Hypothalamus (tissue), 51 donors: ENCODE data around the gene TUBA1B.
"Not testable (repeated sequence)": the region's sequence is repeated elsewhere in the genome, so short reads cannot be mapped to it uniquely, and the experiment has no call there.

Experiments
- DNase-seq, 51 donors: peaks; one replicate each; lab custom pipeline; 2025; lab: John Stamatoyannopoulos, UW

TUBA1B gene

DNA sequence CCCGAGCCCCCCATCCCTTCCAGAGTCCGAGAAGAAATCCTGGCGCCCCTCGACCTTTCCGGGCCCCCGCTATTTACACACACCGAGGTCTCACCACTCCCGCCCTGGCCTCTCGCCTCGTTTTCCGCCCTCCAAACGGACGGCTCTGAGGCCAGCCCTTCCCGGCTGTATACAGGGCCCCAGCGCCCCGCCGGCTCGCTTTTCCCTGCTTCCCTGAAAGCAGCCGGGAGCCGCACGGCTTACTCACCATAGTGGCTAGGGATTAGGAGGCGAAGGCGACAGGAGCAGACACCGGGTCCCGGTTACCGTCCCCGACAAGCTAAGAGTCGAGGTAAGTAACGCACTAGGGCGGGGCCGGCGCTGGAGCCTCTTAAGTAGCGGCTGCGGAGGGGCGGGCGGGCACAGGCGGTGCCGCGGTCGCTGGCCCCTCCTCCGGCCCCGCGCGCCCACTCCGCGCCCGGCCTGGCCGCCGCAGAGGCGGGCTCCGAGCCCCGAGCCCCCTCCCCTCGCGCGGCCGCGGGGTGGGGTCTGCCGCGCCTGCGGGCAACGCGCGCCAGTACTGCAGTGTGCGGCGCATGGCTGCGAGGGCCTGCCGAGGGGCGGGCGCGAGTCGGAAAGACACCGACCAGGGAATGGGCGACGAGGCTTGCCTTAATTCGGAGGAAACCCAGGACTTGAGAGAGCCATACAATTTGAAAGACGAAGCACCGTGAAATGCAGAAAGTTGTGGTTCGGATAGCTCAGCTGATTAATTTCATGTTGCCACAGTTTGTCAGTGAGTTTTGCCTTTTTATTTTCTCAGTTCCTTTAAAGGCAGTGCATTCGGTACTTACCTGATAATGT, at the start of gene TUBA1B:
TSS of gene TUBA1B (minus strand) at position 345 of the 843 bp plus-strand sequence. CDS start at position 250, 95 bp downstream.
- DNase-seq = peak; percentile 44 to 95 (median 85)

DNA sequence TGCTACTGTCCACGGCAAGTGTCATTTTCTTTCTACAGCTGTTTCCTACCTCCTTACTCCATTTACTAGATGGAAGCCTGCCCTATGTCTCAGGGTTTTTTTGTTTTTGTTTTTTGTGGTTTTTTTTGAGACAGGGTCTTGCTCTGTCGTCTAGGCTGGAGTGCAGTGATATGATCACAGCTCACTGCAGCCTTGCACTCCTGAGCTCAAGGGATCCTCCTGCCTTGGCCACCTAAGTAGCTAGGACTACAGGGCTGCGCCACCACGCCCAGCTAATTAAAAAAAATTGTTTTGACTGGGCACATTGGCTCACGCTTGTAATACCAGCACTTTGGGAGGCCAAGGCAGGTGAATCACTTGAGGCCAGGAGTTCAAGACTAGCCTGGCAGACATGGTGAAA, 43.0 kb upstream of the TUBA1B start:
- DNase-seq = no peak

DNA sequence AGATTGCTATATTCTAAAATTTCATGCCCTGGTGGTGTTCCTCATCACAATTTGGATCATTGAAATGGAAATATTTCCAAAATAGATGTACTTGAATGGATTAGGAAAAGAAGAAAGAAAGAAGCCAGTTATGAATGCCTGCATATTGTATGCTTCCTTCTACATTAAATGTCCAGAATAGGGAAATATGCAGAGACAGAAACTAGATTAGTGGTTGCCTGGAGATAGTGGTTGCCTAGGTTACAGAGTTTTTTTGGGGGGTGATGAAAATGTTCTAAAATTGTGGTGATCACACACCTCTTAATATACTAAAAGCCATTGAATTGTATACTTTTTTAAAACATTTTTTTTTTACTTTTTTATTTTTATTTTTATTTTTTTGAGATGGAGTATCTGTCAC, 39.7 kb upstream of the TUBA1B start:
- peak in 1 of 51 donors; percentile 20 for DNase-seq

DNA sequence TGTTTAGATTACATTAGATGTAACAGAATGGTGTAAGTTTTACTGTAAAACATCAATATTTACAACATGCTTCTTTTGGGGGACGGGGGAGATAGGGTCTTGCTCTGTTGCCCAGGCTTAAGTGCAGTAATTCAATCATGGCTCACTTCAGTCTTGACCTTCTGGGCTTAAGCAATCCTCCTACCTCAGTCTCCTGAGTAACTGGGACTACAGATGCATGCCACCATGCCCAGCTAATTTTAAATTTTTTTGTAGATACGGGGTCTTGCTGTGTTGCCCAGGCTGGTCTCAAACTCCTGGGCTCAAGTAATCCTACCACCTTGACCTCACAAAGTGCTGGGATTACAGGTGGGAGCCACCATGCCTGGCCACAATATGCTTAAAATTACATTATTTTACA, 33.9 kb upstream of the TUBA1B start:
- no peak for DNase-seq

DNA sequence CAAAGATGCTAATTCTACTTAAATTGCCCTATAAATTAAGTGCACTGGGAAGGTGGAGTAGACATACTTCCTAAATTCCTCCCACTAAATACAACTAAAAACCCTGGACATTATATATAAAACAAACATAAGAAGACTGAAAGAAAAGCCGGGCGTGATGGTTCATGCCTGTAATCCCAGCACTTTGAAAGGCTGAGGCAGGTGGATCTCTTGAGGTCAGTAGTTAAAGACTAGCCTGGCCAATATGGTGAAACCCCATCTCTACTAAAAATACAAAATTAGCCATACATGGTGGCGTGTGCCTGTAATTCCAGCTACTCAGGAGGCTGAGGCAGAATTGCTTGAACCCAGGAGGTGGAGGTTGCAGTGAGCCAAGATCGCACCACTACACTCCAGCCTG, 30.7 kb upstream of the TUBA1B start:
- DNase-seq = not testable (repeated sequence)

DNA sequence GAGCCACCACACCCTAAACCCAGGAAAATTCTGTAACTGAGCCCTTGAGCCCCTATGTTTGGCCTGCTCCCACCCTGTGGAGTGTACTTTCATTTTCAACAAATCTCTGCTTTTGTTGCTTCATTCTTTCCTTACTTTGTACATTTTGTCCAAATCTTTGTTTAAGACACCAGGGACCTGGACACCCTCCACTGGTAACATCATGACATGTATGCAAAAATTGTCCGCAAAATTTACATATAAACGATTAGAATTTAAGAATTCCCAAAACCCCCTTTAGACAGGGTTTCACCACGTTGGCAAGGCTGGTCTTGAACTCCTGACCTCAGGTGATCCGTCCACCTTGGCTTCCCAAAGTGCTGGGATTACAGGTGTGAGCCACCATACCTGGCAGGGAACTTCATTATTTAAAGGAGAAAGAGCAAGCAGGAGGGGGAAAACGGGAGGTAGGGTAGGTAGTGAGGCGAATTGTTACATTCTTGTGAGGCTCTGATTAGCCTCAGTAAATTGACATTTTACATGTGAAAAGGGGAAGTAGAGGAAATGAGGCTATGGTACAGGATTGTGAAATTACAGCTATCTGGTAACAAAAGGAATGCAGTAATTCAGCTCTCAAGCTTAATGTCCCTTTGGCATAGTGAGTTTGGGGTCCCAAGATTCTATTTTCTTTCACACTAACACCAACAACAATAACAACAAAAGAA, 30.0 kb upstream of the TUBA1B start:
- no peak for DNase-seq

DNA sequence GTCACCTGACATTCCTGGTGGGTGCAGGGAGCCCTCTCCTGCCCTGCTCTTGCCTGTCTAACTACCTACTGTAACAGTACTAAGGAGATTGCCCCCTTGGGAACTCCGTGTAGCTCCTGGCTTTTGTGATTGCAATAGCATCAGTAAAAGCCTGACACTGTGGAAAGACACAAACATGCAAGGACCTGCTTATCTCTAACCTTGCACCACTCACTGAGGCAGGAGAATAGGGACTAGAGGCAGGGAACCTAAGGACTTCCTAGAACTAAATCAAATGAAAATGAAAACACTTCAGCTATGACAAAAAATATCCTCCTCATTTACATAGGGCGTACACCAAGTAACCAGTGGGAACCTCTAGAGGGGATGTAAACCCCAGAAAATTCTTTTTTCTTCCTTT, 29.2 kb upstream of the TUBA1B start:
- DNase-seq = no peak

DNA sequence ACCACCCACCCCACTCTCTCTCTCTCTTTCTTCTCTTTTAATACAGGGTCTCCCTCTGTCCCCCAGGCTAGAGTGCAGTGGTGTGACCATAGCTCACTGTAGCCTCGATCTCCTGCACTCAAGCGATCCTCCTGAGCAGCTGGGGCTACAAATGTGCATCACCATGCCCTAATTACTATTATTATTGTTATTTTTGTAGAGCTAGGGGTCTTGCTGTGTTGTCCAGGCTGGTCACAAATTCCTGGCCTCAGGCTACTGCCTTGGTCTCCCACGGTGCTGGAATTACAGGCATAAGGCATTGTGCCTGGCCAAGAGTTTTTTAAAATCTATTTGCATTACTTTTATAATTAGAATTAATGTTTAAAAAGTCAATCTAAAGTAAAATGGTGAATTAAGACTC, 23.0 kb upstream of the TUBA1B start:
- no peak for DNase-seq

DNA sequence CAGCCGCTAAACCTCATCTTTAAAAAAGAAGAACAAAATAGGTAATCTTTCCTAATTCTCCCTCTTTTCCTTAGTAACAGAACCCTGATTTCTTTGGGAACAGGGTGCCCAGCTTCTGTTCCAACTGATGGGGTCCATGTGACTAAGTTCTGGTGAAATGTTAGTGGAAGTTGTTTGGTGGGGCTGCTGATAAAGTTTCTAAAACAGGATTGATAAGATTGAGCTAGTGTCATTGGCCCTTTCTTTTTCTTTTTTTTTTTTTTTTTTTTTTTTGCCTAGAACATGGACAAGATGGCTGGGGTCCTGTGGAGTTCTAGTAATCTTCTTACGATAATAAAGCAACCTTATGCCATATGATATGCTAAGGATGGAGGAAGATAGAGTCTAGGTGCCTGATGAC, 16.2 kb upstream of the TUBA1B start:
- DNase-seq = no peak

DNA sequence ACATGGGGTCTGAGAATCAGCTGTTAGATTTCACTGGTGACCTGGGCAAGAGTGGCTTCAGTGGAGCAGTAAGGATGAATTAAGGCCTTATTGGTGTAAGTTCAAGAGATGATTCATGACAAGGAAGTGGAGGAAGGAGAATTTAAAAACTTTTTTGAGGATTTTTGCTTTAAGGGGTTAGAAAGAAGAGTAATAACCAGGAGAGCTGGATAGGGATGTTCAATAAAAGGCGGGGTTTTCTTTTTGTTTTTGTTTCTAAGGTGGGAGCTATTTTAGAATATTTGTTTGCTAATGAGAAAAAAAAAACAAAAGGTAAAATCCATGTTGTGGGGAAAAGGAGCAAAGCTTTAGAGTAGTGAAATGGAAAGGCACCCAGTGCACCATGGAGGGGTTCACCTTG, 15.2 kb upstream of the TUBA1B start:
- no peak for DNase-seq

DNA sequence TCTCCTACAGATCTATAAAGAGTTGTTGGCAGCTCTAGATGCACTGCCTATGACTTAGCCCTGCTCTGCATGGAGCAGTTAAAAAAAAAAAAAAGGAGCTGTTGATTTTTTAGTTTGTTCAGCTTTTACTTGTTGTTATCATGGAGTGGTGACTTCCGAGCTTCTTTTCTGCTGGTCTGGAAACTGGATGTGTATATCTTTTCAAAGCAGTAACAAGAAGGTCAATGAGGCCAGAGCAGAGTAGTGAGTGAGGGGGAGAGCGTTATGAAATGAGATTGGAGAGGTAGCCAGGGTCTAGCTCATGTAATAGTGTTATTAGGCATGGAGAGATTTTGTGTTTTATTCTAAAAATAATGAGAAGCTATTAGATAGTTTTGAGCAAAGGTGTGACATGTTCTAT, 13.2 kb upstream of the TUBA1B start:
- DNase-seq = no peak

DNA sequence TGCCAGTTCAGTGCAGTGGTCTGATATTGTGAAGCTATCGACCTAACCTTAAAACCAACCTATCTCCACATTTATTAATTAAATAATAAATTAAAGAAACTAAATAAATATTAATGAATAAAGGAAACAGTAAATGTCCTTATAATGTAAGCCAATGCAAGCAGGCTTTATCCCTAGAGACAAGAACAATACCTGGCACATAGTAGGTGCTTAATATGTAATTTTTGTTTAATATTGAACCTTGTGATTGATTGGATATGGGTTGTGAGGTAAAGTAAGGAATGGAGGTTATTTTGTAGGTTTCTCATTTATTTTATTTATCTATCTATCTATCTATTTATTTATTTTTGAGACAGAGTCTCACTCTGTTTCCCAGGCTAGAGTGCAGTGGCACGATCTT, 7.8 kb upstream of the TUBA1B start:
- no peak for DNase-seq

DNA sequence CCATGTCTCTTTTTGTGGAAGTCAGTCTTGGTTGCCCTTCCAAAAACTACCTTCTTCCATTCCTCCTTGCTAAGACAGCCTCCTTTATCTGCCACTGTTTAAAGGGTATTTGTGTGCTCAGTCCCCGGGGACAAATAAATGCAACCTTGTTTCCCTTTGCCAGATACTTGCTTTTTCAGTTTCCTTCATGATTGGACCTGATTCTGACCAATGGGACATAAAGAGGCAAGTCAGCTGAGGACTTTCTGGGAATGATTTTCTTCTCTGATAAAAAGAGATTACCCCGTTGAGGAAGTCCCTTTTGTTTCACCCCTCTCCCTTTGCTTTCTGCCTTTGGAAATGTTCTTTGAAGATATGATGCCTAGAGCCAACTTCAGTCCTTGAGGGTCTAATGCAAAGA, 7.4 kb upstream of the TUBA1B start:
- no peak for DNase-seq

DNA sequence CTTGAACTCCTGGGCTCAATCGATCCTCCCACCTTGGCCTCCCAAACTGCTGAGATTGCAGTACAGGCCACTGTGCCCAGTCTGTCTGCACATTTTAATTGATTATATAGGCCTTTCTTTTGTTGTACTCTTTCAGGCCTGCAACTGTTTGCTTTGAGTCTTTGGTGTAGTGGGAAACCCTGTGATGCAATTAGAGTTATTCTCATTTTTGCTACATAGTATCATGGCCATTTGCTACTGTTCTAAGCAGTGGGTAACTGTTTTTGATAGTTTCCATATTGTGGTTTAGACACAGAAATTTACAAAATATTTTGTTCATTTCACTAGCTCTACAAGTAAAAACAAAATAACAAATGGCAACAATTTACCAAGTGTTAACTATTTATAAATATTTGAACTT, 6.3 kb upstream of the TUBA1B start:
- no peak for DNase-seq

DNA sequence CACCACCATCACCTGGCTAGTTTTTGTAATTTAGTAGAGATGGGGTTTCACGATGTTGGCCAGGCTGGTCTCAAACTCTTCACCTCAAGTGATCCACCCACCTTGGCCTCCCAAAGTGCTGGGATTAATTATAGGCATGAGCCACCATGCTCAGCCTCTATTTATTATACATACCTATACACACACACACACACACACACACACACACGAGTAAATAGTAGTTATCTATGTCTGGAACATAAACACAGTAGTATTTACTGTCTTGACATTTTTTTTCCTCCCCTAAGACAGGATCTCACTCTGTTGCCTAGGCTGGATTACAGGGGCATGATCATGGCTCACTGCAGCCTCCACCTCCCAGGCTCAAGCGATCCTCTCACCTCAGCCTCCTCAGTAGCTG, 5.8 kb upstream of the TUBA1B start:
- DNase-seq = not testable (repeated sequence)

DNA sequence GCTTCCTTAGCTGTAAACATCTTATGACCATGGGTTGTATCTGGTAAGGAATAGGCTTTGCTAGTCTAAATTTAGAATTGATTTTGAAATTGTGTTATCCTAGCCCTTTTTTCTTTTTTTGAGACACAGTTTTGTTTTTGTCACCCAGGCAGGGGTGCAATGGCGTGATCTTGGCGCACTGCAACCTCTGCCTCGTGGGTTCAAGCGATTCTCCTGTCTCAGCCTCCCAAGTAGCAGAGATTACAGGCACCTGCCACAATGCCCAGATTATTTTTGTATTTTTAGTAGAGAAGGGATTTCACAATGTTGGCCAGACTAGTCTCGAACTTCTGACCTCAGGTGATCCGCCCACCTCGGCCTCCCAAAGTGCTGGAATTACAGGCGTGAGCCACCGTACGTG, 2.4 kb upstream of the TUBA1B start:
- DNase-seq = no peak

DNA sequence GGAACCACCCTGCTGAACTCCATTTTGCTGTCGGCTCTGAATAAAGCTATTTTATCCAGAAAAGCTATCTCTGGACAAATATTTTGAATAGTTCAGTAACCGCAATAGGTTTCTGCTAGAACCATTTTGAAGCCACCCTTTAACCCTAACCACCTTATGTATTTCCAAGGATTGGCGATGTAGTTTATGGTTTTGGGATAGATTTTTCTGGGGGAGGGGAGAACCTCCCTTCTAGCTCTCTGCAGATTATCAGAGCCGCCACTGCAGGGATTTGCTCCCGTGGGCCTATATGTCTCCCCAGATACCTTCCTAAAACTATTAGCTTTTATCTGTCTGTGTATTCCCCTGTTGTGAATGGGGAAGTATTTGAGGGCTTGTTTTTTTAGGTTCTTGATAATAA, 1.8 kb upstream of the TUBA1B start:
- peak in 1 of 51 donors; percentile 28 for DNase-seq

DNA sequence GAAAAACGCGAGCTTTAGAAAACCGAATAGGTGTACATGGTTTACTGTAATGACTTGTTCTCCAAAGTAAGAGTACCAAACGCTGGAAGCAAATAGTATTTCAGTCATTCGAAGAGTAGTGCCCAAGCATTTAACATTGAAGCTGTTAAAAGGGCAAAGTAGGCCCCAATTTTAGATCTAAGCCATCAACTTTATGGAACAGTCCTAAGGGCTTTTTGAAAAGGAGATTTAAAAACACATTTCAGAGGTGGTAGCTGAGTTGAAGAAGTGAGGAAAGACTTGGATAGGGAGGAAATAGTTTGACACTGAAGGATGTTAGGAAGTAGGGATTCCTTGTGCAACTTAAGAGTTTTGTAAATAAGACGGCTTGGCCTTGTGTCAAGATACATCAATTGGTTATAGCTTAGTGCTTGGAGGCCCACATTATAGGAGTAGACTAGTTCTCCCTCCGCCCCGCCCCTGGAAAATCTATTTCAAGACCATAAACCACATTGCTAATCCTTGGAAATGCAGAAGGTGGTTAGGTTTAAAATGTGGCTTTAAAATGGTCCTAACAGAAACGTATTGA, 783 bp upstream of the TUBA1B start:
- DNase-seq = peak in 2 of 51 donors; percentile 3 to 74

DNA sequence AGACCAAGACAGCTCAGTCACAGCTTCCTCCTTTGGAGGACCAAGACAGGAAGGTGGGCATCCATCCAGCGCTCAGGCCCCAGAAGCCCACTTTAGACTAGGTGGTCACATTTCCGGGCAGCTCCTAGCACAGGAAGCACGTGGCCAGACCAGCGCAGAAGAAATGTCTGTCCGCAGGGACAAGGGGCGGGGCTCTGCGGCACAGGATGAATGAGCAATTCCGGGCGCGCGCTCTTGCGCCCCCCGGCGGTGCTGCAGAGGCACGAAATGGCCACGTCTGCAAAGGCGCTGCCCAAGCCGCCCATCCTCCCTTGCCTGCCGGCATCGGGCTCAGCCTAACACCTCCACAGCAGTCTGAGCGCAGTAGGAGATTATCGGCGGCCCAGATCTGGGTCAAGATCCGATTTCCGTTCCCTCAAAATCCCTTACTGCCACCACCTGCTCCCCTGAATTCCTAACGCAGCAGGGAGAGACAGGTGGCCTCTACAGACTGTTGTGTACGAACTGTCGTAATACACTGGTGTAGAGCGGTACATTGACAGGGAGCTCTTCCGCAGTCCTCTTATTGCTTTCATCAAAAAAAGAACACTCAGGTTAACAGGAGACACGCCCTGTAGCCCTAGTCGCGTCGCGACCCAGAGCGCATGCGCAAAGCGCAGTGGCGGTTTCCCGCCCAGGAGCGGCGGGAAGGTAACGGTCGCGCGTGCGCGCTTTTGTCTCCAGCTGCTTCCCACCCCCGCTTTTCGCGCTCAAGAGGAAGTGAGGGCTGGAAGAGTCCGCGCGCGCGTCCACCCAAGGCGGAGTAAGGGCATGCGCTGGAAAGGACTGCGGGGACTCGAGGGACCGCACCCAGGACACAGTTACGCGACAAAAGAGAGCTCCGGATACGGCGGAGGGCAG, 794 bp downstream of the TUBA1B start:
- peak; percentile 43 to 93 (median 83) for DNase-seq

DNA sequence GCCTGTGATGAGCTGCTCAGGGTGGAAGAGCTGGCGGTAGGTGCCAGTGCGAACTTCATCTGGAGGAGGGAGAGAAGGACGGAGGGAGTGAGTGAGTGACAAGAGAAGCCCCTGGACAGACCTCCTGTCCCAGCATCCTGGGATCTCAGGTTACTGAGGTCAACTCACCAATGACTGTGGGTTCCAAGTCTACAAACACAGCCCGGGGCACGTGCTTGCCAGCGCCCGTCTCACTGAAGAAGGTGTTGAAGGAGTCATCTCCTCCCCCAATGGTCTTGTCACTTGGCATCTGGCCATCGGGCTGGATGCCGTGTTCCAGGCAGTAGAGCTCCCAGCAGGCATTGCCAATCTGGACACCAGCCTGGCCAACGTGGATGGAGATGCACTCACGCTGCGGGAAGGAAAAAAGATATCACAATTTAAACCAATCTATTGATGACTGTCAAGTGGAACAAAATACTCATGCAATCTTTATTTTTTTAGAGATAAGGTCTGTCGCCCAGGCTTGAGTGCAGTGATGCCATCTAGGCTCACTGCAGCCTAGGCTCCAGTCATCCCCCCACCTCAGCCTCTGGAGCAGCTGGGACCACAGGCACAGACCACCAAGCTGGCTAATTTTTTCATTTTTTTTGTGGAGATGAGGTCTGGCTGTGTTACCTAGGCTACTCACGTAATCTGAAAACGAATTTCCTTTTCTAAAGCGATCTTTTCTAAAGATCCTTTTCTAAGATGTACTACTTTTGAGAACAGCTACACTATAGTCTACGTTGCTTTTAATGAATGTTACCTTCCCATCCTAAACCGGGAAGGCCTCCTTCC, 1.7 kb downstream of the TUBA1B start:
- no peak for DNase-seq
